K562 (cell line): Measurements from ENCODE around the gene RALB.

ENCODE experiments used
- CTBP1 ChIP-seq: fragments of 450-650 bp; IDR thresholded peaks from 2 replicates; pipeline ENCODE4 v1.6.1; 2016; ENCODE audit warnings: borderline replicate concordance
- CTCF ChIP-seq, 3 experiments: IDR thresholded peaks in 2 of 3; conservative IDR thresholded peaks in 1 of 3; 2 replicates each; pipeline ENCODE4 v1.5.1; 2011 to 2012; ENCODE audit warnings: low read length in 3 of 3, mild to moderate bottlenecking in 3 of 3, control low read depth in 2 of 3, improper control_type of control experiment in 1 of 3, inconsistent platforms in 1 of 3, low read depth in 1 of 3, mixed read lengths in 1 of 3, moderate library complexity in 1 of 3; ENCODE audit not compliant: insufficient read depth in 2 of 3
- E2F3 ChIP-seq: fragments of 250-450 bp; sonication (Bioruptor Pico); IDR thresholded peaks from 2 replicates; pipeline ENCODE4 v1.4.0; 2020; ENCODE audit warnings: mild to moderate bottlenecking
- POLR2A ChIP-seq: fragments of 450-650 bp; conservative IDR thresholded peaks from 2 replicates; pipeline ENCODE4 v1.6.1; 2016
- POLR2AphosphoS5 ChIP-seq: IDR thresholded peaks from 2 replicates; pipeline ENCODE4 v1.6.1; 2011; ENCODE audit warnings: mild to moderate bottlenecking, low read depth, low read length, moderate library complexity; ENCODE audit not compliant: control insufficient read depth, insufficient read depth
- POU5F1 ChIP-seq: fragments of 150-350 bp; IDR thresholded peaks from 2 replicates; pipeline ENCODE4 v1.6.1; 2014; ENCODE audit warnings: borderline replicate concordance, low read length, low read depth, mild to moderate bottlenecking; ENCODE audit not compliant: partially characterized antibody
- RBM22 ChIP-seq: fragments of 200-400 bp; formaldehyde crosslinking; IDR thresholded peaks from 2 replicates; pipeline ENCODE4 v1.6.1; 2018; ENCODE audit warnings: low read length, low read depth; ENCODE audit not compliant: poor library complexity, severe bottlenecking
- RFX7 ChIP-seq: fragments of 250-450 bp; sonication (Bioruptor Pico); IDR thresholded peaks from 2 replicates; pipeline ENCODE4 v1.5.1; 2021; ENCODE audit warnings: mild to moderate bottlenecking
- SMAD3 ChIP-seq: fragments of 450-650 bp; formaldehyde crosslinking; conservative IDR thresholded peaks from 2 replicates; pipeline ENCODE4 v1.4.0; 2020; ENCODE audit warnings: mild to moderate bottlenecking
- SMC3 ChIP-seq: conservative IDR thresholded peaks from 2 replicates; pipeline ENCODE4 v1.6.1; 2011; ENCODE audit warnings: low read depth, low read length, improper control_type of control experiment; ENCODE audit not compliant: insufficient read depth
- TF ChIP-seq, protein P1 (sequence below), 3 experiments: fragments of 200-800 bp in 1 of 3; fragments of 250-450 bp in 1 of 3; fragments of 450-650 bp in 1 of 3; sonication (Bioruptor Pico) in 1 of 3; sonication (Bioruptor generic) in 1 of 3; formaldehyde crosslinking in 1 of 3; IDR thresholded peaks; 2 replicates each; pipeline versions ENCODE4 v1.6.1 to v1.8.0; 2016 to 2022; ENCODE audit warnings: mild to moderate bottlenecking in 2 of 3, missing genetic modification characterization in 2 of 3, missing compliant biosample characterization in 1 of 3, moderate library complexity in 1 of 3

- no peak for TF ChIP-seq CTCF (IDR thresholded peaks at IDR 0.05 in 2 of 3, conservative IDR thresholded peaks at IDR 0.05 in 1 of 3; ENCODE audit: insufficient read depth in 2 of 3, low read depth in 1 of 3, low read length in 3 of 3)
- TF ChIP-seq, protein P1, sequence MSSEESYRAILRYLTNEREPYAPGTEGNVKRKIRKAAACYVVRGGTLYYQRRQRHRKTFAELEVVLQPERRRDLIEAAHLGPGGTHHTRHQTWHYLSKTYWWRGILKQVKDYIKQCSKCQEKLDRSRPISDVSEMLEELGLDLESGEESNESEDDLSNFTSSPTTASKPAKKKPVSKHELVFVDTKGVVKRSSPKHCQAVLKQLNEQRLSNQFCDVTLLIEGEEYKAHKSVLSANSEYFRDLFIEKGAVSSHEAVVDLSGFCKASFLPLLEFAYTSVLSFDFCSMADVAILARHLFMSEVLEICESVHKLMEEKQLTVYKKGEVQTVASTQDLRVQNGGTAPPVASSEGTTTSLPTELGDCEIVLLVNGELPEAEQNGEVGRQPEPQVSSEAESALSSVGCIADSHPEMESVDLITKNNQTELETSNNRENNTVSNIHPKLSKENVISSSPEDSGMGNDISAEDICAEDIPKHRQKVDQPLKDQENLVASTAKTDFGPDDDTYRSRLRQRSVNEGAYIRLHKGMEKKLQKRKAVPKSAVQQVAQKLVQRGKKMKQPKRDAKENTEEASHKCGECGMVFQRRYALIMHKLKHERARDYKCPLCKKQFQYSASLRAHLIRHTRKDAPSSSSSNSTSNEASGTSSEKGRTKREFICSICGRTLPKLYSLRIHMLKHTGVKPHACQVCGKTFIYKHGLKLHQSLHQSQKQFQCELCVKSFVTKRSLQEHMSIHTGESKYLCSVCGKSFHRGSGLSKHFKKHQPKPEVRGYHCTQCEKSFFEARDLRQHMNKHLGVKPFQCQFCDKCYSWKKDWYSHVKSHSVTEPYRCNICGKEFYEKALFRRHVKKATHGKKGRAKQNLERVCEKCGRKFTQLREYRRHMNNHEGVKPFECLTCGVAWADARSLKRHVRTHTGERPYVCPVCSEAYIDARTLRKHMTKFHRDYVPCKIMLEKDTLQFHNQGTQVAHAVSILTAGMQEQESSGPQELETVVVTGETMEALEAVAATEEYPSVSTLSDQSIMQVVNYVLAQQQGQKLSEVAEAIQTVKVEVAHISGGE (CRISPR knock-in tag; IDR thresholded peaks at IDR 0.05) = no peak
- no peak for TF ChIP-seq SMAD3
- TF ChIP-seq RBM22 = no peak
- no peak for TF ChIP-seq CTBP1
- no peak for TF ChIP-seq RFX7 (CRISPR knock-in tag)
- no peak for TF ChIP-seq POLR2AphosphoS5
- TF ChIP-seq POLR2A = no peak
- no peak for TF ChIP-seq E2F3
- no peak for TF ChIP-seq POU5F1
- no peak for TF ChIP-seq SMC3
These were observed 64.0 kb downstream of the RALB start for GRCh38 chr2:120316528-120317179.
